NT2/D1 (cell line): ENCODE results near the gene CCNB2.

ENCODE experiments used
- SUZ12 ChIP-seq: IDR thresholded peaks from 2 replicates; pipeline ENCODE4 v1.6.1; 2011; ENCODE audit not compliant: insufficient read length, insufficient read depth; ENCODE audit errors: extremely low read depth
- YY1 ChIP-seq: IDR thresholded peaks from 2 replicates; pipeline ENCODE4 v1.6.1; 2011; ENCODE audit not compliant: insufficient read length, insufficient read depth

GRCh38 chr15:59166166-59166565 lies 61.2 kb downstream of the CCNB2 start:
- no peak for TF ChIP-seq YY1
- no peak for TF ChIP-seq SUZ12
